ENCODE results near the gene CDH13.

- TF ChIP-seq EZH2 (IDR thresholded peaks at IDR 0.05; ENCODE audit: borderline replicate concordance, low read depth, low read length) (no peak), CGGBP1 (CRISPR knock-in tag; IDR thresholded peaks at IDR 0.05) (no peak), ZNF133 (CRISPR knock-in tag; IDR thresholded peaks at IDR 0.05) (no peak), NFYB (IDR thresholded peaks at IDR 0.05; ENCODE audit: extremely low read depth, insufficient read length) (no peak), MEIS2 (IDR thresholded peaks at IDR 0.05; ENCODE audit: partially characterized antibody) (no peak), SMAD2 (IDR thresholded peaks at IDR 0.05; ENCODE audit: low read depth, low read length) (no peak), MECOM (CRISPR knock-in tag; IDR thresholded peaks at IDR 0.05) (no peak), TAF1 (IDR thresholded peaks at IDR 0.05; ENCODE audit: control insufficient read depth, extremely low read depth, insufficient read depth, low read length, severe bottlenecking) (no peak)
Measured at GRCh38 chr16:83624429-83625120, 997.8 kb downstream of the CDH13 start.

All from K562 (cell line).